GM12878 (cell line): ENCODE measurements around the gene DNMT1. TPM values are rescaled to one million over a fixed set of nuclear protein-coding genes. Genes with fewer than 3 reads are reported as not detected.

Experiments
- ATAC-seq: fragments of 200-7000 bp; cut with Tn5 transposase; 3 replicates; pipeline ENCODE4 v1.9.1; 2020; ENCODE audit warnings: mild to moderate bottlenecking, moderate library complexity
- BruUV-seq: library from RNA; stranded (reverse); fragments of 400-500 nt; replicated peaks from 2 replicates; lab custom pipeline; 2021; lab: Mats Ljungman, UMichigan
- CTCF ChIA-PET: fragments of 300-600 bp; sonication (Branson Sonifier 250); formaldehyde crosslinking; extraction: SDS; loops from one replicate; lab custom pipeline; 2021; ENCODE audit warnings: inconsistent platforms; lab: Yijun Ruan, JAX
- POLR2A ChIA-PET: fragments of 350-600 bp; formaldehyde crosslinking; extraction: SDS; loops from one replicate; lab custom pipeline; 2021; ENCODE audit warnings: inconsistent platforms; lab: Charles Lee
- RAD21 ChIA-PET: fragments of 300-600 bp; sonication (Branson Sonifier 250); formaldehyde crosslinking; loops from one replicate; lab custom pipeline; 2023; ENCODE audit warnings: antibody characterized with exemption; ENCODE audit not compliant: unreplicated experiment; lab: Charles Lee
- SMC1A ChIA-PET: fragments of 300-600 bp; sonication (Branson Sonifier 250); formaldehyde crosslinking; loops from one replicate; lab custom pipeline; 2023; ENCODE audit not compliant: unreplicated experiment, uncharacterized antibody; lab: Charles Lee
- DNase-seq: peaks from one replicate; pipeline ENCODE4 v3.0.0-alpha.2; 2011; ENCODE audit warnings: low read depth, low spot score
- FAIRE-seq: peaks from 3 replicates; lab custom pipeline; 2011; peaks lifted over from hg19 to GRCh38; lab: Jason Lieb, UNC
- H2AFZ ChIP-seq: 2 replicates; pipeline ENCODE4 v1.6.0; 2011; ENCODE audit warnings: low read depth, low read length, control low read depth; ENCODE audit not compliant: control insufficient read depth
- H3K27ac ChIP-seq: 2 replicates; pipeline ENCODE4 v1.5.1; 2011; ENCODE audit warnings: control low read depth; ENCODE audit not compliant: control insufficient read depth, insufficient read depth
- H3K27me3 ChIP-seq, 2 experiments: replicated peaks in 1 of 2; 2 replicates each; pipeline versions ENCODE4 v1.6.0 to v1.6.1; 2011; ENCODE audit warnings: low read length in 1 of 2; ENCODE audit not compliant: control insufficient read depth in 2 of 2, insufficient read depth in 2 of 2
- H3K36me3 ChIP-seq, 2 experiments: 2 replicates each; pipeline ENCODE4 v1.5.1; 2011; ENCODE audit warnings: low read length in 1 of 2; ENCODE audit not compliant: control insufficient read depth in 2 of 2, insufficient read depth in 2 of 2
- H3K4me1 ChIP-seq: 2 replicates; pipeline ENCODE4 v1.6.1; 2011; ENCODE audit warnings: mild to moderate bottlenecking, low read length, moderate library complexity, mixed read lengths; ENCODE audit not compliant: control insufficient read depth, insufficient read depth
- H3K4me2 ChIP-seq: 2 replicates; pipeline ENCODE4 v1.6.0; 2011; ENCODE audit warnings: control low read depth; ENCODE audit not compliant: control insufficient read depth, insufficient read depth
- H3K4me3 ChIP-seq: fragments of 200-600 bp; sonication (generic); 2 replicates; pipeline ENCODE4 v1.5.1; 2016
- H3K79me2 ChIP-seq: 2 replicates; pipeline ENCODE4 v1.6.0; 2011; ENCODE audit warnings: low read length; ENCODE audit not compliant: control insufficient read depth, insufficient read depth
- H3K9ac ChIP-seq: 2 replicates; pipeline ENCODE4 v1.8.0; 2011; ENCODE audit warnings: low read length, control low read depth, mixed read lengths; ENCODE audit not compliant: control insufficient read depth, insufficient read depth
- H3K9me3 ChIP-seq: replicated peaks from 3 replicates; pipeline ENCODE4 v1.5.1; 2011; ENCODE audit warnings: mild to moderate bottlenecking, low read length; ENCODE audit not compliant: control insufficient read depth, insufficient read depth
- H4K20me1 ChIP-seq: 2 replicates; pipeline ENCODE4 v1.6.0; 2011; ENCODE audit not compliant: control insufficient read depth, insufficient read depth
- BCL3 ChIP-seq: IDR thresholded peaks from 2 replicates; pipeline ENCODE4 v1.6.1; 2011; ENCODE audit warnings: borderline replicate concordance, low read depth, mild to moderate bottlenecking, moderate library complexity, low read length; ENCODE audit not compliant: insufficient read depth, poor library complexity, severe bottlenecking
- CBFB ChIP-seq: IDR thresholded peaks from 2 replicates; pipeline ENCODE4 v1.6.1; 2016; ENCODE audit warnings: antibody characterized with exemption, low read depth
- CEBPB ChIP-seq, 2 experiments: fragments of 150-350 bp in 1 of 2; IDR thresholded peaks; 2 replicates each; pipeline ENCODE4 v1.6.1; 2012 to 2014; ENCODE audit warnings: low read depth in 2 of 2, low read length in 2 of 2, borderline replicate concordance in 1 of 2, inconsistent platforms in 1 of 2
- EP300 ChIP-seq, 2 experiments: fragments of 150-350 bp in 1 of 2; IDR thresholded peaks; 2 replicates each; pipeline ENCODE4 v1.6.1; 2011 to 2012; ENCODE audit warnings: low read depth in 2 of 2, low read length in 2 of 2, borderline replicate concordance in 1 of 2, improper control_type of control experiment in 1 of 2, inconsistent platforms in 1 of 2; ENCODE audit not compliant: control insufficient read depth in 1 of 2
- EZH2 ChIP-seq: IDR thresholded peaks from 2 replicates; pipeline ENCODE4 v1.6.1; 2012; ENCODE audit warnings: low read depth, mild to moderate bottlenecking, control low read depth, inconsistent platforms, low read length, borderline replicate concordance; ENCODE audit not compliant: control insufficient read depth
- HDAC2 ChIP-seq: fragments of 200-600 bp; sonication (generic); IDR thresholded peaks from 2 replicates; pipeline ENCODE4 v1.6.1; 2017
- IKZF1 ChIP-seq: fragments of 450-650 bp; conservative IDR thresholded peaks from 2 replicates; pipeline ENCODE4 v1.6.1; 2017; ENCODE audit warnings: antibody characterized with exemption, mild to moderate bottlenecking
- NR2F1 ChIP-seq: fragments of 450-650 bp; conservative IDR thresholded peaks from 2 replicates; pipeline ENCODE4 v1.6.1; 2017; ENCODE audit warnings: mild to moderate bottlenecking
- POLR2AphosphoS5 ChIP-seq: IDR thresholded peaks from 2 replicates; pipeline ENCODE4 v1.6.1; 2011; ENCODE audit warnings: mild to moderate bottlenecking, low read length, inconsistent platforms
- PRDM15 ChIP-seq: fragments of 450-650 bp; formaldehyde crosslinking; IDR thresholded peaks from 2 replicates; pipeline ENCODE4 v1.4.0; 2020; ENCODE audit warnings: mild to moderate bottlenecking, moderate library complexity
- SKIL ChIP-seq: fragments of 450-650 bp; IDR thresholded peaks from 2 replicates; pipeline ENCODE4 v1.6.1; 2017; ENCODE audit warnings: mild to moderate bottlenecking, low read depth, inconsistent platforms; ENCODE audit not compliant: poor library complexity, severe bottlenecking
- SMARCA5 ChIP-seq: fragments of 450-650 bp; IDR thresholded peaks from 2 replicates; pipeline ENCODE4 v1.6.1; 2017; ENCODE audit warnings: mild to moderate bottlenecking
- SREBF2 ChIP-seq: IDR thresholded peaks from 2 replicates; pipeline ENCODE4 v1.6.1; 2012; ENCODE audit warnings: mild to moderate bottlenecking, low read length
- USF1 ChIP-seq: IDR thresholded peaks from 2 replicates; pipeline ENCODE4 v1.6.1; 2011; ENCODE audit warnings: borderline replicate concordance, low read depth, mild to moderate bottlenecking, moderate library complexity, mixed read lengths, low read length; ENCODE audit not compliant: insufficient read depth; ENCODE audit errors: extremely low read length
- YY1 ChIP-seq: IDR thresholded peaks from 2 replicates; pipeline ENCODE4 v1.6.1; 2011; ENCODE audit warnings: low read depth, mild to moderate bottlenecking, low read length
- ZSCAN29 ChIP-seq: fragments of 450-650 bp; IDR thresholded peaks from 2 replicates; pipeline ENCODE4 v1.6.1; 2017; ENCODE audit warnings: mild to moderate bottlenecking, moderate library complexity
- WGBS: methylation state at CpG from one replicate; pipeline ENCODE4 v1.1.6; 2016; ENCODE audit warnings: low lambda C conversion rate; ENCODE audit not compliant: insufficient replicate concordance, insufficient coverage; ENCODE audit errors: missing lambda C conversion rate; 5-methylcytosine and 5-hydroxymethylcytosine counted together
- in situ Hi-C: fragments of 300-500 bp; cut with MboI; formaldehyde crosslinking; loops from 9 replicates; pipeline ENCODE4 v1.14.3; 2018; ENCODE audit warnings: mixed read lengths
- intact Hi-C: fragments of 100-400 bp; cut with micrococcal nuclease; formaldehyde crosslinking; loops from one replicate; pipeline ENCODE4 v1.14.2; 2022; ENCODE audit not compliant: unreplicated experiment
- polyA plus RNA-seq, 11 experiments: library from polyadenylated mRNA; depleted of rRNA in 4 of 11; unstranded in 6 of 11; stranded (reverse) in 5 of 11; fragments of >200 nt; fragmentation: Nextera tagmentation in 4 of 11; fragmentation: Illumina TruSeq in 1 of 11; extraction: Ambion mirVana in 4 of 11; extraction: Trizol in 1 of 11; gene quantifications; 1 replicate in 1 of 11; 2 replicates in 10 of 11; pipeline versions ENCODE4 v1.2.1 to v1.2.3, GENCODE V29; 2011 to 2016; ENCODE audit warnings: inconsistent platforms in 2 of 11, missing spikeins in 2 of 11, low read depth in 1 of 11
- total RNA-seq, 4 experiments: library from RNA; depleted of rRNA in 3 of 4; stranded (reverse); fragments of >200 nt in 3 of 4; fragmentation: Illumina TruSeq in 1 of 4; extraction: Trizol in 1 of 4; gene quantifications; 2 replicates each; pipeline versions ENCODE4 v1.2.1 to v1.2.3, GENCODE V29; 2013 to 2021

Gene DNMT1
- total and polyA plus RNA-seq, 10 of the 15 experiments (the other 5 are each of a cell fraction or from before 2014, with no cell fraction given), result 70.0 to 290 (median 133) TPM

GRCh38 chr19:10163536-10163935 lies 31.2 kb downstream of the DNMT1 start (continued):
- TF ChIP-seq PRDM15 (CRISPR knock-in tag), result no peak
- no peak for TF ChIP-seq SMARCA5
- TF ChIP-seq EP300 (IDR thresholded peaks at IDR 0.05; ENCODE audit: borderline replicate concordance in 1 of 2, control insufficient read depth in 1 of 2, low read depth in 2 of 2, low read length in 2 of 2), result no peak
- no peak for TF ChIP-seq SKIL
- TF ChIP-seq IKZF1, result no peak

- in situ Hi-C loops (no loop called here), intact Hi-C loops (no loop called here)
- no peak overlapping the region for H3K4me2 ChIP-seq
- no peaks in the 10 kb centered on the region for H3K4me1 ChIP-seq
- POLR2A ChIA-PET, result no interaction called here
- SMC1A ChIA-PET, result no interaction called here
- H3K27ac ChIP-seq, result no peak overlapping the region
- no peaks in the 10 kb centered on the region for H3K9me3 ChIP-seq
- no peak for ATAC-seq
- H3K27me3 ChIP-seq, result no peaks in the 10 kb centered on the region
- no peak overlapping the region for H3K4me3 ChIP-seq
- no peaks in the 10 kb centered on the region for H3K79me2 ChIP-seq
- no peak overlapping the region for H3K9ac ChIP-seq
- H3K36me3 ChIP-seq, result peaks cover 34 to 59% of the 10 kb centered on the region in 2 experiments
- no peak for DNase-seq
- 98% methylated on average over 16 of the region's 16 CpGs for WGBS
- FAIRE-seq, result no peak
- no TSS peak for BruUV-seq
- RAD21 ChIA-PET, result no interaction called here
- H4K20me1 ChIP-seq, result no peaks in the 10 kb centered on the region
- CTCF ChIA-PET, result no interaction called here
- H2AFZ ChIP-seq, result no peak overlapping the region
- TF ChIP-seq HDAC2, result no peak
- TF ChIP-seq EZH2, result no peak
- no peak for TF ChIP-seq SREBF2
- no peak for TF ChIP-seq USF1
- TF ChIP-seq CBFB, result no peak
- no peak for TF ChIP-seq ZSCAN29
- no peak for TF ChIP-seq NR2F1
- TF ChIP-seq CEBPB (IDR thresholded peaks at IDR 0.05; ENCODE audit: borderline replicate concordance in 1 of 2, low read depth in 2 of 2, low read length in 2 of 2), result no peak
- no peak for TF ChIP-seq BCL3
- no peak for TF ChIP-seq YY1
- no peak for TF ChIP-seq POLR2AphosphoS5
These were observed 35.1 kb downstream of the DNMT1 start for GRCh38 chr19:10159610-10160009.
